Left ventricle myocardium inferior (tissue), 1 donor: Measurements from ENCODE around the gene SPATA24. TPM values are rescaled to one million over a fixed set of nuclear protein-coding genes. Genes with fewer than 3 reads are reported as not detected.

Experiments
- DNase-seq: peaks from one replicate; pipeline ENCODE4 v3.0.0-alpha.2; 2020
- H3K27ac ChIP-seq: fragments of 200-600 bp; replicated peaks from 2 replicates; pipeline ENCODE4 v1.8.0; 2021
- H3K27me3 ChIP-seq: fragments of 200-600 bp; 2 replicates; pipeline ENCODE4 v1.8.0; 2021; ENCODE audit warnings: low read depth
- H3K36me3 ChIP-seq: fragments of 200-600 bp; 2 replicates; pipeline ENCODE4 v1.8.0; 2021
- H3K4me1 ChIP-seq: fragments of 200-600 bp; 2 replicates; pipeline ENCODE4 v1.8.0; 2021
- H3K4me3 ChIP-seq: fragments of 200-600 bp; 2 replicates; pipeline ENCODE4 v1.8.0; 2021; ENCODE audit warnings: mild to moderate bottlenecking, moderate library complexity
- H3K9me3 ChIP-seq: fragments of 200-600 bp; replicated peaks from 2 replicates; pipeline ENCODE4 v1.8.0; 2021
- CTCF ChIP-seq: fragments of 200-600 bp; IDR thresholded peaks from 2 replicates; pipeline ENCODE4 v1.8.0; 2021; ENCODE audit warnings: antibody characterized with exemption, mild to moderate bottlenecking, borderline replicate concordance
- intact Hi-C: fragments of 100-400 bp; cut with micrococcal nuclease; formaldehyde crosslinking; loops from one replicate; pipeline ENCODE4 v1.11.0; 2022
- total RNA-seq: library from RNA; stranded (reverse); fragmentation: NEBNext Ultra II Directional; extraction: Animal tissue kit (Norgen Biotek cat#: 25700); gene quantifications from one replicate; pipeline ENCODE4 v1.2.1, GENCODE V29; 2021
- donor health status: DM: no; HTN: yes; CAD: no; lungs with severe emphysema.

Gene SPATA24
- total RNA-seq, 1 donor from 2014 or later = 15.7 TPM

- TF ChIP-seq CTCF = no peak
- Histone ChIP-seq H3K27me3 (no peaks in the 10 kb centered on the region), H3K27ac (no peak overlapping the region), H3K4me3 (no peak overlapping the region), H3K9me3 (no peaks in the 10 kb centered on the region), H3K4me1 (peaks cover 24% of the 10 kb centered on the region), H3K36me3 (no peaks in the 10 kb centered on the region)
- DNase-seq = no peak
- intact Hi-C loops = no loop called here
Observed at GRCh38 chr5:139382807-139383206, 21.1 kb downstream of the SPATA24 start.

GRCh38 chr5:139381837-139382761 lies 21.8 kb downstream of the SPATA24 start:
- no peak for DNase-seq
- Histone ChIP-seq H3K9me3 (no peaks in the 10 kb centered on the region), H3K27me3 (no peaks in the 10 kb centered on the region), H3K36me3 (no peaks in the 10 kb centered on the region), H3K4me1 (peaks cover 20% of the 10 kb centered on the region), H3K4me3 (no peak overlapping the region), H3K27ac (no peak overlapping the region)
- intact Hi-C loops = no loop called here
- TF ChIP-seq CTCF = no peak

- no peak for TF ChIP-seq CTCF
- no peak overlapping the region for H3K27ac ChIP-seq
- H3K4me3 ChIP-seq = no peak overlapping the region
- H3K27me3 ChIP-seq = no peaks in the 10 kb centered on the region
- no peak for DNase-seq
- intact Hi-C loops = no loop called here
- H3K36me3 ChIP-seq = no peaks in the 10 kb centered on the region
- no peaks in the 10 kb centered on the region for H3K9me3 ChIP-seq
- H3K4me1 ChIP-seq = peaks cover 10% of the 10 kb centered on the region
Observed at GRCh38 chr5:139379626-139380449, 24.1 kb downstream of the SPATA24 start.

GRCh38 chr5:139378941-139379361 lies 24.9 kb downstream of the SPATA24 start:
- TF ChIP-seq CTCF = no peak
- intact Hi-C loops = no loop called here
- H3K27ac ChIP-seq = no peak overlapping the region
- H3K4me1 ChIP-seq = peaks cover 12% of the 10 kb centered on the region
- H3K36me3 ChIP-seq = no peaks in the 10 kb centered on the region
- H3K27me3 ChIP-seq = no peaks in the 10 kb centered on the region
- H3K4me3 ChIP-seq = no peak overlapping the region
- no peak for DNase-seq
- H3K9me3 ChIP-seq = no peaks in the 10 kb centered on the region

GRCh38 chr5:139378101-139378825 lies 25.6 kb downstream of the SPATA24 start:
- no peak for DNase-seq
- intact Hi-C loops = no loop called here

More at GRCh38 chr5:139378101-139378825, 25.6 kb downstream of the SPATA24 start:
- TF ChIP-seq CTCF = no peak
- Histone ChIP-seq H3K27ac (no peak overlapping the region), H3K4me1 (peaks cover 15% of the 10 kb centered on the region), H3K36me3 (peaks cover 3% of the 10 kb centered on the region), H3K27me3 (no peaks in the 10 kb centered on the region), H3K9me3 (no peaks in the 10 kb centered on the region), H3K4me3 (no peak overlapping the region)
